Subcutaneous abdominal adipose tissue (tissue), 5 donors: Measurements from ENCODE around the gene SPRTN.

Experiments used
- H3K27ac ChIP-seq: one replicate; pipeline ENCODE4 v1.7.0; 2013; ENCODE audit warnings: low read depth, mild to moderate bottlenecking, inconsistent platforms, low read length, moderate library complexity
- H3K27me3 ChIP-seq, 5 donors: one replicate each; pipeline ENCODE4 v1.7.0; 2013; ENCODE audit warnings: low read length in 5 of 5, inconsistent platforms in 1 of 5; ENCODE audit not compliant: control insufficient read depth in 5 of 5, insufficient read depth in 4 of 5
- H3K36me3 ChIP-seq, 5 donors: one replicate each; pipeline ENCODE4 v1.7.0; 2013; ENCODE audit warnings: low read length in 5 of 5; ENCODE audit not compliant: control insufficient read depth in 5 of 5, insufficient read depth in 5 of 5
- H3K4me1 ChIP-seq, 5 donors: one replicate each; pipeline ENCODE4 v1.7.0; 2013; ENCODE audit warnings: low read length in 5 of 5, mild to moderate bottlenecking in 3 of 5, moderate library complexity in 1 of 5; ENCODE audit not compliant: control insufficient read depth in 5 of 5, insufficient read depth in 5 of 5
- H3K4me3 ChIP-seq, 5 donors: one replicate each; pipeline ENCODE4 v1.7.0; 2013; ENCODE audit warnings: low read length in 5 of 5, low read depth in 1 of 5
- H3K9ac ChIP-seq, 5 donors: one replicate each; pipeline ENCODE4 v1.7.0; 2013; ENCODE audit warnings: low read length in 5 of 5, mild to moderate bottlenecking in 4 of 5, moderate library complexity in 3 of 5
- H3K9me3 ChIP-seq, 5 donors: one replicate each; pipeline ENCODE4 v1.7.0; 2013; ENCODE audit warnings: low read length in 5 of 5; ENCODE audit not compliant: control insufficient read depth in 5 of 5
- donor health status: healthy.
- donor health status: healthy.
- donor health status: healthy.
- donor health status: healthy.
- donor health status: healthy.

The SPRTN gene

GRCh38 chr1:231318015-231318355 is 20.1 kb upstream of the SPRTN start:
- Histone ChIP-seq H3K9me3 (no peaks in the 10 kb centered on the region), H3K4me1 (no peaks in the 10 kb centered on the region), H3K27ac (no peak overlapping the region), H3K4me3 (no peak overlapping the region), H3K36me3 (no peaks in the 10 kb centered on the region), H3K27me3 (peaks cover 0 to under 1% (median 0%) of the 10 kb centered on the region in 5 donors), H3K9ac (no peak overlapping the region)

GRCh38 chr1:231318568-231318967 is 19.5 kb upstream of the SPRTN start:
- Histone ChIP-seq H3K27ac (no peak overlapping the region), H3K9me3 (no peaks in the 10 kb centered on the region), H3K9ac (no peak overlapping the region), H3K27me3 (peaks cover 0 to 4% (median 0%) of the 10 kb centered on the region in 5 donors), H3K4me1 (no peaks in the 10 kb centered on the region), H3K36me3 (no peaks in the 10 kb centered on the region), H3K4me3 (no peak overlapping the region)

- no peaks in the 10 kb centered on the region for H3K4me1 ChIP-seq
- H3K9ac ChIP-seq: no peak overlapping the region
- no peaks in the 10 kb centered on the region for H3K9me3 ChIP-seq
- H3K36me3 ChIP-seq: no peaks in the 10 kb centered on the region
- no peak overlapping the region for H3K27ac ChIP-seq
- H3K4me3 ChIP-seq: no peak overlapping the region
- peaks cover 0 to 4% (median 0%) of the 10 kb centered on the region in 5 donors for H3K27me3 ChIP-seq
Measured at GRCh38 chr1:231319080-231319479, 19.0 kb upstream of the SPRTN start.

- no peaks in the 10 kb centered on the region for H3K36me3 ChIP-seq
- no peak overlapping the region for H3K27ac ChIP-seq
- no peak overlapping the region for H3K4me3 ChIP-seq
- H3K9me3 ChIP-seq: no peaks in the 10 kb centered on the region
- no peak overlapping the region for H3K9ac ChIP-seq
- no peaks in the 10 kb centered on the region for H3K4me1 ChIP-seq
- peaks cover 0 to 4% (median 0%) of the 10 kb centered on the region in 5 donors for H3K27me3 ChIP-seq
Measured at GRCh38 chr1:231322880-231323530, 15.1 kb upstream of the SPRTN start.

GRCh38 chr1:231324660-231325059 is 13.4 kb upstream of the SPRTN start:
- Histone ChIP-seq H3K4me3 (no peak overlapping the region), H3K27me3 (peaks cover 0 to 4% (median 0%) of the 10 kb centered on the region in 5 donors), H3K4me1 (no peaks in the 10 kb centered on the region), H3K36me3 (no peaks in the 10 kb centered on the region), H3K9me3 (no peaks in the 10 kb centered on the region), H3K9ac (no peak overlapping the region), H3K27ac (no peak overlapping the region)

- Histone ChIP-seq H3K36me3 (no peaks in the 10 kb centered on the region), H3K27ac (no peak overlapping the region), H3K4me1 (no peaks in the 10 kb centered on the region), H3K9me3 (no peaks in the 10 kb centered on the region), H3K27me3 (peaks cover 0 to 4% (median 0%) of the 10 kb centered on the region in 5 donors), H3K9ac (no peak overlapping the region), H3K4me3 (no peak overlapping the region)
Measured at GRCh38 chr1:231326248-231326647, 11.8 kb upstream of the SPRTN start.

GRCh38 chr1:231327617-231328016 is 10.5 kb upstream of the SPRTN start:
- Histone ChIP-seq H3K9ac (no peak overlapping the region), H3K4me3 (no peak overlapping the region), H3K4me1 (peaks cover 0 to 1% (median 0%) of the 10 kb centered on the region in 5 donors), H3K27ac (no peak overlapping the region), H3K27me3 (peaks cover 0 to 4% (median 0%) of the 10 kb centered on the region in 5 donors), H3K9me3 (no peaks in the 10 kb centered on the region), H3K36me3 (peaks cover 0 to 2% (median 0%) of the 10 kb centered on the region in 5 donors)

- no peaks in the 10 kb centered on the region for H3K9me3 ChIP-seq
- H3K27ac ChIP-seq: no peak overlapping the region
- no peaks in the 10 kb centered on the region for H3K27me3 ChIP-seq
- no peak overlapping the region for H3K4me3 ChIP-seq
- H3K9ac ChIP-seq: no peak overlapping the region
- peaks cover 3 to 20% (median 16%) of the 10 kb centered on the region in 5 donors for H3K4me1 ChIP-seq
- H3K36me3 ChIP-seq: peaks cover 0 to 2% (median 0%) of the 10 kb centered on the region in 5 donors
Measured at GRCh38 chr1:231329483-231329882, 8.6 kb upstream of the SPRTN start.

- Histone ChIP-seq H3K9me3 (no peaks in the 10 kb centered on the region), H3K36me3 (peaks cover 0 to 2% (median 0%) of the 10 kb centered on the region in 5 donors), H3K4me3 (no peak overlapping the region), H3K27me3 (no peaks in the 10 kb centered on the region), H3K27ac (no peak overlapping the region), H3K4me1 (peaks cover 8 to 50% (median 44%) of the 10 kb centered on the region in 5 donors), H3K9ac (no peak overlapping the region)
Measured at GRCh38 chr1:231332761-231333160, 5.3 kb upstream of the SPRTN start.

- H3K27me3 ChIP-seq: no peaks in the 10 kb centered on the region
- no peak overlapping the region for H3K27ac ChIP-seq
- H3K36me3 ChIP-seq: peaks cover 0 to 2% (median 0%) of the 10 kb centered on the region in 5 donors
- peak overlapping the region; percentile 2 to 57 (median 53) for H3K9ac ChIP-seq
- no peaks in the 10 kb centered on the region for H3K9me3 ChIP-seq
- H3K4me1 ChIP-seq: peaks cover 10 to 60% (median 54%) of the 10 kb centered on the region in 5 donors
- H3K4me3 ChIP-seq: peak overlapping the region in 3 of 5 donors; percentile 23 to 42 (median 34)
Measured at GRCh38 chr1:231334079-231334666, 3.9 kb upstream of the SPRTN start.
